GM23248 (cell line): ENCODE data around the gene AP2B1.

Source experiments
- EZH2 ChIP-seq: fragments of 200-600 bp; sonication (generic); IDR thresholded peaks from 2 replicates; pipeline ENCODE4 v1.6.1; 2018; ENCODE audit warnings: antibody characterized with exemption, mild to moderate bottlenecking; ENCODE audit not compliant: insufficient read depth, poor library complexity, severe bottlenecking
- EZH2phosphoT487 ChIP-seq: fragments of 200-600 bp; sonication (generic); IDR thresholded peaks from 2 replicates; pipeline ENCODE4 v1.6.1; 2018; ENCODE audit warnings: antibody characterized with exemption, moderate library complexity, mild to moderate bottlenecking, low read depth; ENCODE audit not compliant: insufficient read depth

DNA sequence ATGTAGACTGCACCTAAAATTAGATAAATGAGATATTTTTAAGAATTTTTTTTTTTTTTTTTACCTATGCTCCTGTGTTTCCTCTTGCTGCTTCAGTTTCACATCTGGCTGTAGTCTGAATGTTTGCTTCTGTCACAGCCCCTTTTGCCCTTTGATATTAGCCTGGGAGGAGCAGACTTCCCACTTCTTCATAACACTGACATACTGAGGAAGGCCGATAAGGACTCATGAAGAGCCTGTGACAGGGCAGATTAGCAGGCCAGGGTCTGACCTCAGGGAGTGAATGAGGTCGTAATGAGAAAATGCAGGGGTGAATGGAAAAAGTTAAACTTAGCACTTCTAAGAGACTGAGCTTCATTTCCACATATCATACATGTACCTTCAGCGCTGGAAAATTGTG, 26.4 kb upstream of the AP2B1 start, which contains the start of gene SLFN14:
- TF ChIP-seq EZH2 (no peak), EZH2phosphoT487 (no peak)
